ENCODE data around the gene WDR81.

GRCh38 chr17:1762233-1762900, 37.9 kb downstream of the WDR81 start:
- TF ChIP-seq YY1 (tag by site-specific recombination; IDR thresholded peaks at IDR 0.05) (no peak), CTCF (tag by site-specific recombination; IDR thresholded peaks at IDR 0.05) (no peak), REST (tag by site-specific recombination; IDR thresholded peaks at IDR 0.05) (no peak), ZNF311 (tag by site-specific recombination; IDR thresholded peaks at IDR 0.05; ENCODE audit: borderline replicate concordance) (no peak), ZBTB8A (tag by site-specific recombination; IDR thresholded peaks at IDR 0.05) (no peak)
- TF ChIP-seq, protein P1, sequence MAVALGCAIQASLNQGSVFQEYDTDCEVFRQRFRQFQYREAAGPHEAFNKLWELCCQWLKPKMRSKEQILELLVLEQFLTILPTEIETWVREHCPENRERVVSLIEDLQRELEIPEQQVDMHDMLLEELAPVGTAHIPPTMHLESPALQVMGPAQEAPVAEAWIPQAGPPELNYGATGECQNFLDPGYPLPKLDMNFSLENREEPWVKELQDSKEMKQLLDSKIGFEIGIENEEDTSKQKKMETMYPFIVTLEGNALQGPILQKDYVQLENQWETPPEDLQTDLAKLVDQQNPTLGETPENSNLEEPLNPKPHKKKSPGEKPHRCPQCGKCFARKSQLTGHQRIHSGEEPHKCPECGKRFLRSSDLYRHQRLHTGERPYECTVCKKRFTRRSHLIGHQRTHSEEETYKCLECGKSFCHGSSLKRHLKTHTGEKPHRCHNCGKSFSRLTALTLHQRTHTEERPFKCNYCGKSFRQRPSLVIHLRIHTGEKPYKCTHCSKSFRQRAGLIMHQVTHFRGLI (tag by site-specific recombination; IDR thresholded peaks at IDR 0.05): no peak

Measured in HEK293 (cell line).